B cell (primary cell): ENCODE results near the gene FHIT. TPM values are rescaled to one million over a fixed set of nuclear protein-coding genes. Genes with fewer than 3 reads are reported as not detected.

Source experiments
- ATAC-seq: fragments of 200-7000 bp; cut with Tn5 transposase; one replicate; pipeline ENCODE4 v1.10.0; 2021; ENCODE audit warnings: low read depth, mild to moderate bottlenecking, moderate number of reproducible peaks, moderate library complexity
- CTCF ChIA-PET: fragments of 350-600 bp; sonication (Branson Sonifier 250); formaldehyde crosslinking; loops from one replicate; lab custom pipeline; 2021; ENCODE audit warnings: antibody characterized with exemption, inconsistent platforms; lab: Charles Lee
- POLR2A ChIA-PET: fragments of 350-600 bp; sonication (Branson Sonifier 250); formaldehyde crosslinking; loops from one replicate; lab custom pipeline; 2021; ENCODE audit warnings: antibody characterized with exemption; lab: Charles Lee
- DNase-seq: peaks from one replicate; pipeline ENCODE4 v3.0.0; 2013
- H2AFZ ChIP-seq: 2 replicates; pipeline ENCODE4 v1.6.1; 2012; ENCODE audit warnings: mild to moderate bottlenecking, low read depth, low read length; ENCODE audit not compliant: insufficient read depth, poor library complexity, severe bottlenecking
- H3K27ac ChIP-seq, 2 donors: 1 replicate in 1 of 2; 2 replicates in 1 of 2; pipeline ENCODE4 v1.5.1; 2012 to 2013; ENCODE audit warnings: low read length in 2 of 2, mild to moderate bottlenecking in 2 of 2, moderate library complexity in 1 of 2
- H3K27me3 ChIP-seq, 4 experiments: fragments of 200-600 bp in 1 of 4; sonication (generic) in 1 of 4; replicated peaks in 1 of 4; 1 replicate in 2 of 4; 2 replicates in 2 of 4; pipeline versions ENCODE4 v1.6.1 to v1.7.0; 2013 to 2016; ENCODE audit warnings: low read length in 3 of 4, mild to moderate bottlenecking in 2 of 4, mixed read lengths in 1 of 4, moderate library complexity in 1 of 4; ENCODE audit not compliant: insufficient read depth in 4 of 4, control insufficient read depth in 3 of 4; ENCODE audit errors: control extremely low read depth in 1 of 4
- H3K36me3 ChIP-seq, 2 experiments: replicated peaks in 1 of 2; 1 replicate in 1 of 2; 2 replicates in 1 of 2; pipeline versions ENCODE4 v1.6.1 to v1.7.1; 2013; ENCODE audit warnings: low read length in 1 of 2; ENCODE audit not compliant: insufficient read depth in 2 of 2, control insufficient read depth in 1 of 2; ENCODE audit errors: control extremely low read depth in 1 of 2, extremely low read depth in 1 of 2
- H3K4me1 ChIP-seq, 2 donors: fragments of 200-600 bp in 1 of 2; sonication (generic) in 1 of 2; 1 replicate in 1 of 2; 2 replicates in 1 of 2; pipeline versions ENCODE4 v1.5.1 to v1.6.1; 2013 to 2017; ENCODE audit warnings: low read length in 2 of 2; ENCODE audit not compliant: control insufficient read depth in 2 of 2, insufficient read depth in 2 of 2
- H3K4me2 ChIP-seq: replicated peaks from 2 replicates; pipeline ENCODE3; 2012; ENCODE audit warnings: mild to moderate bottlenecking, low read depth, low read length; ENCODE audit not compliant: poor library complexity, severe bottlenecking
- H3K4me3 ChIP-seq, 5 experiments: fragments of 200-600 bp in 1 of 5; sonication (generic) in 1 of 5; 1 replicate in 3 of 5; 2 replicates in 2 of 5; pipeline versions ENCODE4 v1.5.1 to v1.7.0; 2011 to 2016; ENCODE audit warnings: low read length in 4 of 5, mild to moderate bottlenecking in 4 of 5, low read depth in 2 of 5, control low read depth in 1 of 5, moderate library complexity in 1 of 5; ENCODE audit not compliant: insufficient read depth in 1 of 5; ENCODE audit errors: control extremely low read depth in 1 of 5, extremely low read depth in 1 of 5
- H3K79me2 ChIP-seq: fragments of 200-600 bp; sonication (generic); one replicate; pipeline ENCODE4 v1.6.0; 2016; ENCODE audit warnings: low read length; ENCODE audit not compliant: control insufficient read depth, insufficient read depth
- H3K9ac ChIP-seq: fragments of 200-600 bp; sonication (generic); 2 replicates; pipeline ENCODE4 v1.6.1; 2017; ENCODE audit warnings: mild to moderate bottlenecking, low read length, moderate library complexity
- H3K9me3 ChIP-seq, 3 donors: one replicate each; pipeline versions ENCODE4 v1.6.1 to v1.7.1; 2013; ENCODE audit warnings: low read length in 2 of 3; ENCODE audit not compliant: control insufficient read depth in 2 of 3, insufficient read depth in 1 of 3; ENCODE audit errors: control extremely low read depth in 1 of 3
- H4K20me1 ChIP-seq: 2 replicates; pipeline ENCODE4 v1.6.0; 2012; ENCODE audit warnings: mild to moderate bottlenecking, low read length; ENCODE audit not compliant: insufficient read depth, control insufficient read depth, poor library complexity, severe bottlenecking
- H3K27ac Mint-ChIP-seq: one replicate; pipeline ENCODE4 v1.8.0; 2021; ENCODE audit warnings: mixed read lengths
- H3K27me3 Mint-ChIP-seq: one replicate; pipeline ENCODE4 v1.8.0; 2021; ENCODE audit warnings: mixed read lengths
- H3K4me1 Mint-ChIP-seq: one replicate; pipeline ENCODE4 v1.8.0; 2021; ENCODE audit warnings: mixed read lengths
- H3K4me3 Mint-ChIP-seq: one replicate; pipeline ENCODE4 v1.8.0; 2021; ENCODE audit warnings: mixed read lengths
- H3K9me3 Mint-ChIP-seq: one replicate; pipeline ENCODE4 v1.8.0; 2022; ENCODE audit warnings: mixed read lengths; ENCODE audit not compliant: insufficient read depth
- EZH2 ChIP-seq: IDR thresholded peaks from 2 replicates; pipeline ENCODE4 v1.6.1; 2012; ENCODE audit warnings: borderline replicate concordance, low read depth, mild to moderate bottlenecking, moderate library complexity, low read length; ENCODE audit not compliant: insufficient read depth, poor library complexity, severe bottlenecking
- WGBS: methylation state at CpG from one replicate; pipeline ENCODE4 v1.1.5; 2013; ENCODE audit warnings: missing lambda C conversion rate; ENCODE audit not compliant: insufficient coverage; 5-methylcytosine and 5-hydroxymethylcytosine counted together
- intact Hi-C: fragments of 100-400 bp; cut with micrococcal nuclease; formaldehyde crosslinking; loops from one replicate; pipeline ENCODE4 v1.10.0; 2022
- polyA plus RNA-seq: library from polyadenylated mRNA; depleted of rRNA; stranded (reverse); fragments of >200 nt; gene quantifications from 2 replicates; pipeline ENCODE4 v1.2.3, GENCODE V29; 2012
- total RNA-seq, 2 donors: library from RNA; stranded (reverse); fragments of 120-200 nt in 1 of 2; gene quantifications; 1 replicate in 1 of 2; 2 replicates in 1 of 2; pipeline versions ENCODE4 v1.2.3 to v1.2.4, GENCODE V29; 2013 to 2022
- TF ChIP-seq, protein P1 (sequence below): fragments of 200-600 bp; IDR thresholded peaks from one replicate; pipeline ENCODE4 v1.8.0; 2022; ENCODE audit warnings: antibody characterized with exemption, mild to moderate bottlenecking

FHIT gene
- total and polyA plus RNA-seq, 2 donors (not counting 1 experiment from before 2014, with no cell fraction given) = 1.7 to 7.8 TPM

DNA sequence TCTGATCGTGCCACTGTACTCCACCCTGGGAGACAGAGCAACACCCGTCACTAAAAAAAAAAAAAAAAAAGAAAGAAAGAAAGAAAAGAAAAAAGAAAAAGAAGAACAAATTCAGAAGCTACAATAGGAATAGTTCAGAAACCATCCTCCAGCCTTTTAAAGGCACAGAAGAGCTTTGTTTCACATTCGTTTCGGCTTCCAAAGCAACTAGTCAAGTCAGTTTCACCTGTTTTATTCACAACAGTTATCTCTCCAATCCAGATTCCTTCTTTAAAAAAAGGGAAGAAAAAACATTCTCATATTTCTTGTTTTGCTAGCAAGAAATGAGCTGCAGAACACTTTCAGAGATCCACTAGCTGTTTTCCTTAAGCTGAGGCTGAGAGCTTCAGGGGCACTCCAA, 1433.7 kb downstream of the FHIT start:
- no CpG with 5 or more reads among the region's 4 CpGs for WGBS
- DNase-seq (no peak), ATAC-seq (no peak)
- ChIA-PET CTCF (interaction anchor here (0.6 to 0.7 kb wide), 2 partner anchors 40 to 41 kb away, joined by 3 read pairs; no protein-coding TSS in a partner anchor), POLR2A (no interaction called here)
- no peaks in the 10 kb centered on the region for H3K9me3 ChIP-seq
- TF ChIP-seq, protein P1, sequence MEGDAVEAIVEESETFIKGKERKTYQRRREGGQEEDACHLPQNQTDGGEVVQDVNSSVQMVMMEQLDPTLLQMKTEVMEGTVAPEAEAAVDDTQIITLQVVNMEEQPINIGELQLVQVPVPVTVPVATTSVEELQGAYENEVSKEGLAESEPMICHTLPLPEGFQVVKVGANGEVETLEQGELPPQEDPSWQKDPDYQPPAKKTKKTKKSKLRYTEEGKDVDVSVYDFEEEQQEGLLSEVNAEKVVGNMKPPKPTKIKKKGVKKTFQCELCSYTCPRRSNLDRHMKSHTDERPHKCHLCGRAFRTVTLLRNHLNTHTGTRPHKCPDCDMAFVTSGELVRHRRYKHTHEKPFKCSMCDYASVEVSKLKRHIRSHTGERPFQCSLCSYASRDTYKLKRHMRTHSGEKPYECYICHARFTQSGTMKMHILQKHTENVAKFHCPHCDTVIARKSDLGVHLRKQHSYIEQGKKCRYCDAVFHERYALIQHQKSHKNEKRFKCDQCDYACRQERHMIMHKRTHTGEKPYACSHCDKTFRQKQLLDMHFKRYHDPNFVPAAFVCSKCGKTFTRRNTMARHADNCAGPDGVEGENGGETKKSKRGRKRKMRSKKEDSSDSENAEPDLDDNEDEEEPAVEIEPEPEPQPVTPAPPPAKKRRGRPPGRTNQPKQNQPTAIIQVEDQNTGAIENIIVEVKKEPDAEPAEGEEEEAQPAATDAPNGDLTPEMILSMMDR = no peak
- no peak for TF ChIP-seq EZH2
- no peaks in the 10 kb centered on the region for H3K36me3 ChIP-seq
- Mint-ChIP-seq H3K9me3 (no peaks in the 10 kb centered on the region), H3K27me3 (peaks cover 3% of the 10 kb centered on the region), H3K27ac (no peak overlapping the region), H3K4me1 (peaks cover 2% of the 10 kb centered on the region), H3K4me3 (no peak overlapping the region)
- H3K9ac ChIP-seq = no peak overlapping the region
- no peaks in the 10 kb centered on the region for H3K79me2 ChIP-seq
- H3K4me3 ChIP-seq = no peak overlapping the region
- H3K27ac ChIP-seq = no peak overlapping the region
- H3K4me1 ChIP-seq = no peaks in the 10 kb centered on the region
- H3K27me3 ChIP-seq = no peaks in the 10 kb centered on the region
- H3K4me2 ChIP-seq = no peak overlapping the region
- H2AFZ ChIP-seq = no peak overlapping the region
- intact Hi-C loops = no loop called here
- no peaks in the 10 kb centered on the region for H4K20me1 ChIP-seq

DNA sequence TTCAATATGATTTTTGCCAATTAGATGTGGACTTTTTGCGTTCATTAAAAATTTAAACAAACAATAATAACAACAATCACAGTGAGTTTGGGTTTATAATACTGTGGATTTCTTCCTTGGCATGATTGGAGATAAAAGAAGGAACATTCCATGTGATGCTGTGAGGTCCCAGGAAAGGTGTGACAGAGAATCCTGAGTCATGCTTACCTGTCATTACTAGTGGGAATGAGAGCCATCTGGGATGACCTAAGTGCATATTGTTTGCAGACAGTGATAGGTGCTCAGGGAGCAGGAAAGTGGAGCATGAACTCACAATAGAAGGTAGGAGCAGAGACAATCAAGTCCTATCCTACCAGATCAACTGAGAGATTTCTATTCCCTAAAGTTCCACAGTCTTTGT, 1434.9 kb downstream of the FHIT start:
- intact Hi-C loops = no loop called here
- Mint-ChIP-seq H3K27ac (no peak overlapping the region), H3K4me3 (no peak overlapping the region), H3K4me1 (peaks cover 14% of the 10 kb centered on the region), H3K27me3 (no peaks in the 10 kb centered on the region), H3K9me3 (no peaks in the 10 kb centered on the region)
- Histone ChIP-seq H3K4me3 (no peak overlapping the region), H2AFZ (no peak overlapping the region), H3K4me2 (no peak overlapping the region), H4K20me1 (no peaks in the 10 kb centered on the region), H3K9ac (no peak overlapping the region), H3K27ac (no peak overlapping the region), H3K4me1 (peaks cover 7 to 8% of the 10 kb centered on the region in 2 donors), H3K27me3 (no peaks in the 10 kb centered on the region), H3K9me3 (no peaks in the 10 kb centered on the region), H3K36me3 (no peaks in the 10 kb centered on the region), H3K79me2 (no peaks in the 10 kb centered on the region)
- CTCF ChIA-PET = no interaction called here
- TF ChIP-seq, protein P1 = no peak
- ATAC-seq (no peak), DNase-seq (no peak)
- POLR2A ChIA-PET = no interaction called here
- WGBS = no CpG with 5 or more reads among the region's 1 CpG
